HFFc6 (cell line): ENCODE measurements around the gene GRAMD1B. TPM values are rescaled to one million over a fixed set of nuclear protein-coding genes. Genes with fewer than 3 reads are reported as not detected.

Source experiments
- DNase-seq: peaks from one replicate; pipeline ENCODE4 v3.0.0-alpha.2; 2018
- H3K27ac Mint-ChIP-seq: 2 replicates; pipeline ENCODE4 v1.8.0; 2020; ENCODE audit warnings: mild to moderate bottlenecking, mixed read lengths
- H3K27me3 Mint-ChIP-seq: 2 replicates; pipeline ENCODE4 v1.8.0; 2021; ENCODE audit warnings: mild to moderate bottlenecking, moderate library complexity, mixed read lengths; ENCODE audit not compliant: insufficient read depth
- H3K36me3 Mint-ChIP-seq: 2 replicates; pipeline ENCODE4 v1.8.0; 2021; ENCODE audit warnings: low read depth, mixed read lengths
- H3K4me1 Mint-ChIP-seq: 2 replicates; pipeline ENCODE4 v1.8.0; 2020; ENCODE audit warnings: low read depth, mixed read lengths
- H3K4me3 Mint-ChIP-seq: 2 replicates; pipeline ENCODE4 v1.8.0; 2020; ENCODE audit warnings: mild to moderate bottlenecking, moderate library complexity, mixed read lengths
- H3K9me3 Mint-ChIP-seq: 2 replicates; pipeline ENCODE4 v1.8.0; 2020; ENCODE audit warnings: mild to moderate bottlenecking, mixed read lengths
- CTCF ChIP-seq: fragments of 200-600 bp; sonication (generic); IDR thresholded peaks from 2 replicates; pipeline ENCODE4 v1.5.0; 2021; ENCODE audit warnings: antibody characterized with exemption, mild to moderate bottlenecking
- total RNA-seq, 6 experiments: library from RNA; stranded (reverse); fragmentation: NEBNext Ultra II Directional; extraction: Animal tissue kit (Norgen Biotek cat#: 25700); gene quantifications; 2 replicates in 1 of 6; 3 replicates in 5 of 6; pipeline ENCODE4 v1.2.3, GENCODE V29; 2021

The GRAMD1B gene
- total RNA-seq, 6 experiments from 2014 or later, result 46.1 to 54.5 (median 51.3) TPM

GRCh38 chr11:123526027-123526805 is 96.1 kb downstream of the GRAMD1B start:
- no peaks in the 10 kb centered on the region for H3K9me3 Mint-ChIP-seq
- peaks cover 4% of the 10 kb centered on the region for H3K27me3 Mint-ChIP-seq
- no peak for TF ChIP-seq CTCF
- peak overlapping the region; percentile 61; the same call in 1 of the 2 replicates for H3K27ac Mint-ChIP-seq
- no peak overlapping the region for H3K4me3 Mint-ChIP-seq
- peaks cover 11% of the 10 kb centered on the region for H3K36me3 Mint-ChIP-seq
- peaks cover 45% of the 10 kb centered on the region for H3K4me1 Mint-ChIP-seq
- no peak for DNase-seq

GRCh38 chr11:123526918-123527317 is 96.8 kb downstream of the GRAMD1B start:
- H3K4me1 Mint-ChIP-seq, result peaks cover 52% of the 10 kb centered on the region
- no peak overlapping the region for H3K4me3 Mint-ChIP-seq
- no peak for TF ChIP-seq CTCF
- H3K27me3 Mint-ChIP-seq, result peaks cover 6% of the 10 kb centered on the region
- peaks cover 14% of the 10 kb centered on the region for H3K36me3 Mint-ChIP-seq
- no peak for DNase-seq
- no peaks in the 10 kb centered on the region for H3K9me3 Mint-ChIP-seq
- no peak overlapping the region for H3K27ac Mint-ChIP-seq

GRCh38 chr11:123527526-123527925 is 97.5 kb downstream of the GRAMD1B start:
- Mint-ChIP-seq H3K36me3 (peaks cover 20% of the 10 kb centered on the region), H3K9me3 (no peaks in the 10 kb centered on the region), H3K4me3 (no peak overlapping the region), H3K27me3 (peaks cover 6% of the 10 kb centered on the region), H3K27ac (peak overlapping the region; percentile 55; the same call in 1 of the 2 replicates), H3K4me1 (peaks cover 59% of the 10 kb centered on the region)
- no peak for TF ChIP-seq CTCF
- DNase-seq, result no peak

GRCh38 chr11:123527947-123528346 is 97.9 kb downstream of the GRAMD1B start:
- H3K9me3 Mint-ChIP-seq, result no peaks in the 10 kb centered on the region
- no peak for TF ChIP-seq CTCF
- no peak overlapping the region for H3K4me3 Mint-ChIP-seq
- no peak for DNase-seq
- peaks cover 59% of the 10 kb centered on the region for H3K4me1 Mint-ChIP-seq
- H3K27ac Mint-ChIP-seq, result no peak overlapping the region
- H3K36me3 Mint-ChIP-seq, result peaks cover 21% of the 10 kb centered on the region
- peaks cover 6% of the 10 kb centered on the region for H3K27me3 Mint-ChIP-seq

GRCh38 chr11:123531325-123531724 is 101.3 kb downstream of the GRAMD1B start:
- Mint-ChIP-seq H3K9me3 (no peaks in the 10 kb centered on the region), H3K27me3 (peaks cover 4% of the 10 kb centered on the region), H3K4me1 (peaks cover 67% of the 10 kb centered on the region), H3K4me3 (no peak overlapping the region; the same call in 1 of the 2 replicates), H3K36me3 (peaks cover 26% of the 10 kb centered on the region), H3K27ac (peak overlapping the region; percentile 38; the same call in 1 of the 2 replicates)
- no peak for TF ChIP-seq CTCF
- no peak for DNase-seq
